Testis (tissue), 3 donors: ENCODE data around the gene MPZL3. TPM values are rescaled to one million over a fixed set of nuclear protein-coding genes. Genes with fewer than 3 reads are reported as not detected.

Experiments
- DNase-seq: peaks from one replicate; pipeline ENCODE4 v3.0.0-alpha.2; 2019
- H3K27ac ChIP-seq, 2 donors: fragments of 200-600 bp; sonication (generic); one replicate each; pipeline ENCODE4 v1.5.1; 2019
- H3K27me3 ChIP-seq: fragments of 200-600 bp; sonication (generic); one replicate; pipeline ENCODE4 v1.5.1; 2019
- H3K36me3 ChIP-seq: fragments of 200-600 bp; sonication (generic); one replicate; pipeline ENCODE4 v1.5.1; 2017; ENCODE audit warnings: low read depth; ENCODE audit errors: missing control alignments
- H3K4me1 ChIP-seq: fragments of 200-600 bp; sonication (generic); one replicate; pipeline ENCODE4 v1.5.1; 2019
- H3K4me3 ChIP-seq, 2 donors: fragments of 200-600 bp; sonication (generic); one replicate each; pipeline ENCODE4 v1.5.1; 2017 to 2019
- H3K9me3 ChIP-seq: fragments of 200-600 bp; sonication (generic); one replicate; pipeline ENCODE4 v1.5.1; 2017
- POLR2A ChIP-seq: fragments of 450-650 bp; IDR thresholded peaks from one replicate; pipeline ENCODE4 v1.6.1; 2017; ENCODE audit warnings: antibody characterized with exemption, mild to moderate bottlenecking, moderate library complexity
- WGBS, 2 donors: methylation state at CpG; one replicate each; pipeline ENCODE4 v1.1.5; 2018; 5-methylcytosine and 5-hydroxymethylcytosine counted together
- intact Hi-C: fragments of 100-400 bp; cut with DNase I; formaldehyde crosslinking; loops from one replicate; pipeline ENCODE4 v1.15.1; 2023; ENCODE audit warnings: low total_unique reads
- polyA plus RNA-seq: library from polyadenylated mRNA; stranded (reverse); fragments of 350-450 nt; fragmentation: Illumina TruSeq; extraction: RNeasy Lipid Tissue Mini Kit (QIAGEN cat#74804); gene quantifications from one replicate; pipeline ENCODE4 v1.2.3, GENCODE V29; 2014; ENCODE audit warnings: low read depth, low replicate concordance; ENCODE audit not compliant: insufficient read depth
- total RNA-seq, 2 donors: library from RNA; depleted of rRNA; stranded (reverse); fragments of >200 nt; gene quantifications; one replicate each; pipeline ENCODE4 v1.2.3, GENCODE V29; 2016
- TF ChIP-seq, protein P1 (sequence below), 3 experiments: fragments of 450-650 bp in 2 of 3; fragments of 200-600 bp in 1 of 3; sonication (generic) in 1 of 3; IDR thresholded peaks; one replicate each; pipeline ENCODE4 v1.5.1; 2016 to 2019; ENCODE audit warnings: antibody characterized with exemption in 3 of 3, mild to moderate bottlenecking in 2 of 3, moderate library complexity in 1 of 3

MPZL3 gene
- total and polyA plus RNA-seq, 3 donors from 2014 or later = 2.4 to 3.4 (median 3.2) TPM

GRCh38 chr11:118213781-118214180 is 38.4 kb downstream of the MPZL3 start:
- H3K9me3 ChIP-seq = no peaks in the 10 kb centered on the region
- H3K27ac ChIP-seq = no peak overlapping the region
- intact Hi-C loops = no loop called here
- H3K4me3 ChIP-seq = no peak overlapping the region
- TF ChIP-seq POLR2A = no peak
- TF ChIP-seq, protein P1, sequence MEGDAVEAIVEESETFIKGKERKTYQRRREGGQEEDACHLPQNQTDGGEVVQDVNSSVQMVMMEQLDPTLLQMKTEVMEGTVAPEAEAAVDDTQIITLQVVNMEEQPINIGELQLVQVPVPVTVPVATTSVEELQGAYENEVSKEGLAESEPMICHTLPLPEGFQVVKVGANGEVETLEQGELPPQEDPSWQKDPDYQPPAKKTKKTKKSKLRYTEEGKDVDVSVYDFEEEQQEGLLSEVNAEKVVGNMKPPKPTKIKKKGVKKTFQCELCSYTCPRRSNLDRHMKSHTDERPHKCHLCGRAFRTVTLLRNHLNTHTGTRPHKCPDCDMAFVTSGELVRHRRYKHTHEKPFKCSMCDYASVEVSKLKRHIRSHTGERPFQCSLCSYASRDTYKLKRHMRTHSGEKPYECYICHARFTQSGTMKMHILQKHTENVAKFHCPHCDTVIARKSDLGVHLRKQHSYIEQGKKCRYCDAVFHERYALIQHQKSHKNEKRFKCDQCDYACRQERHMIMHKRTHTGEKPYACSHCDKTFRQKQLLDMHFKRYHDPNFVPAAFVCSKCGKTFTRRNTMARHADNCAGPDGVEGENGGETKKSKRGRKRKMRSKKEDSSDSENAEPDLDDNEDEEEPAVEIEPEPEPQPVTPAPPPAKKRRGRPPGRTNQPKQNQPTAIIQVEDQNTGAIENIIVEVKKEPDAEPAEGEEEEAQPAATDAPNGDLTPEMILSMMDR (IDR thresholded peaks at IDR 0.05) = no peak
- no peaks in the 10 kb centered on the region for H3K27me3 ChIP-seq
- 89 to 100% methylated on average over 2 of the region's 2 CpGs for WGBS, 2 donors
- no peaks in the 10 kb centered on the region for H3K36me3 ChIP-seq
- DNase-seq = no peak
- H3K4me1 ChIP-seq = no peaks in the 10 kb centered on the region

DNA sequence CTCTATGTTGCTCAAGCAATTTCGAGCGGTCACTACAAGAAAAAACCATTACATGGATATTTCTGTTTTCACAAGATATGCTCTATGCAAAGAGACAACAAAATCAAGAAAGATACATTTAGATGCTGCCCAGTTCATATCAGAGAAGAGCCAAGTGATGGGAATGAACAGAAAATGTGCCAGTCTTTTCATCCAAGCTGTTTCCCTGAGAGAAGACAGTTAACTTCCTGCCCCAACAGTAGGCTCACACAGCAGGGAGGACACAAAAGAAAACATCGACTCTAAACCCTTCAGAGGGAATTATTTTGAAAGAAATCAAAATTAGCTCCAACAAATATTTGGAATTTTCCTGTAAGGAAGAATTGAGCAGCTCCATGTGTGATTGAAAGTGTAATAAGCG is 39.0 kb downstream of the MPZL3 start:
- Histone ChIP-seq H3K4me3 (no peak overlapping the region), H3K27ac (no peak overlapping the region), H3K4me1 (no peaks in the 10 kb centered on the region), H3K27me3 (no peaks in the 10 kb centered on the region), H3K9me3 (no peaks in the 10 kb centered on the region), H3K36me3 (no peaks in the 10 kb centered on the region)
- TF ChIP-seq, protein P1 (IDR thresholded peaks at IDR 0.05) = no peak
- no peak for TF ChIP-seq POLR2A
- WGBS, 2 donors = 85 to 87% methylated on average over 4 of the region's 4 CpGs
- intact Hi-C loops = no loop called here
- no peak for DNase-seq

- Histone ChIP-seq H3K4me3 (no peak overlapping the region), H3K36me3 (no peaks in the 10 kb centered on the region), H3K4me1 (no peaks in the 10 kb centered on the region), H3K27me3 (no peaks in the 10 kb centered on the region), H3K9me3 (no peaks in the 10 kb centered on the region), H3K27ac (no peak overlapping the region)
- 66 to 74% methylated on average over 2 of the region's 2 CpGs for WGBS, 2 donors
- TF ChIP-seq, protein P1 (IDR thresholded peaks at IDR 0.05) = no peak
- TF ChIP-seq POLR2A = no peak
- DNase-seq = no peak
- intact Hi-C loops = no loop called here
These were observed 39.4 kb downstream of the MPZL3 start for GRCh38 chr11:118212781-118213191.

GRCh38 chr11:118212131-118212725 is 39.9 kb downstream of the MPZL3 start:
- Histone ChIP-seq H3K4me3 (no peak overlapping the region), H3K9me3 (no peaks in the 10 kb centered on the region), H3K27me3 (no peaks in the 10 kb centered on the region), H3K4me1 (no peaks in the 10 kb centered on the region), H3K27ac (no peak overlapping the region), H3K36me3 (no peaks in the 10 kb centered on the region)
- intact Hi-C loops = no loop called here
- WGBS, 2 donors = 82 to 86% methylated on average over 7 of the region's 7 CpGs
- DNase-seq = no peak
- TF ChIP-seq, protein P1 (IDR thresholded peaks at IDR 0.05) = no peak
- TF ChIP-seq POLR2A = no peak

DNA sequence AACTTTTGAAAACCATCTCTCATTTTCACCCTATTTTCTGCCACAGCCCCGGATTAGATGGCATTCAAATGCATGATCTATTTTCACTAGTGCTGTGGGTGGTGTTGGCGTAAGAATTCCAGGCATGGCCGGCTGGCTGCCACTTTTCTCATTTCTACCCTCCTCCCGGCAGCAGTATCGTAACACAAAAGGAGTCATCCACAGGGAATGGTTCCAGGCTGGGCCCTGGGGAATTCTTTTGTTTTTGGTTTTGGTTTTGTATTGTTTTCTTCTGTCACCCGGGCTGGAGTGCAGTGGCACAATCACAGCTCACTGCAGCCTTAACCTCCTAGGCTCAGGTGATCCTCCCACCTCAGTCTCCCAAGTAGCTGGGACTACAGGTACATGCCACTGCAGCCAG is 41.2 kb downstream of the MPZL3 start:
- no peaks in the 10 kb centered on the region for H3K36me3 ChIP-seq
- TF ChIP-seq, protein P1 (IDR thresholded peaks at IDR 0.05) = no peak
- no peak for TF ChIP-seq POLR2A
- no peaks in the 10 kb centered on the region for H3K9me3 ChIP-seq
- no peak overlapping the region for H3K27ac ChIP-seq
- intact Hi-C loops = no loop called here
- DNase-seq = no peak
- no peak overlapping the region for H3K4me3 ChIP-seq
- 46 to 57% methylated on average over 6 of the region's 6 CpGs for WGBS, 2 donors
- H3K4me1 ChIP-seq = no peaks in the 10 kb centered on the region
- H3K27me3 ChIP-seq = no peaks in the 10 kb centered on the region
